IPS DF 19.7 (cell line): ENCODE data around the gene AOPEP.

ENCODE experiments used
- DNase-seq: peaks from one replicate; pipeline ENCODE4 v3.0.0-alpha.2; 2013; ENCODE audit warnings: low read depth, low spot score

Gene AOPEP

GRCh38 chr9:95108777-95109176, 382.3 kb downstream of the AOPEP start:
- no peak for DNase-seq

DNA sequence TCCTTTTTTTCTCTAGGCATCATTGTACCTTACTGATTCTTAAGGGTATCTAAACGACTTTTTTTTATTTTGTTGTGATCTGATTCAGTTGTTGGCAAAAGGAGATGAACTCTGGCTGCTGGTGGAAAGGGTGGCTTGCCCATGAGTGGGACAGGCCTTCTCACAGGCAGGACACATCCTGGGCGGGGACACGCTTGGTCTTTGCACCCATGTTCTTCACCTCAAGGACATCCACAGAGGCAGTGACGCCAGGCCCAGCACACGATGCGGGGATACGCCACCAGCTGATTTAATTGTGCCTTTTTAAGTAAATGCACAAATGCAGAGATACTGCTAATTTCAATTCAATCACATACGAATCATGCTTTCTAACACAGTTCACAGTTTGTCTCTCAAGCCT, 383.0 kb downstream of the AOPEP start:
- DNase-seq: no peak

- DNase-seq: no peak
These were observed 384.5 kb downstream of the AOPEP start for GRCh38 chr9:95110921-95111525.

DNA sequence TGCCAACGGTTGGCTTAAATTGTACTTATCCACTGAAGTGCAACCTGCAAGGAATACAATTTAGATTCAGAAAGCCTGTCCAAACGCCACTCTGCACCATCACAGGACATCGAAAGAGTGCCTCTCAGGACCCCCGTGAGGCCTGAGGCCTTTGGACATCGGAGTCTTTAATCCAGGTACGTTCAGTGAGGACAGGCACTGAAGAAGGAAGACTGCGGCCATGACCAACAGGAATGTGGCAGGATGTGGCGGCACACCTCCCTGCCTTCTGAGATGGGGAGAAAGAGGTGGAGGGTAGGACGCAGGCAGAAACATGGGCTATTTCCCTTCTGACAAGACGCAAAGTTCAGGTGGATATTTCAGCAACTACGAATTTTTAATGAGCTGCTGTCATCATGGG, 385.2 kb downstream of the AOPEP start:
- no peak for DNase-seq

DNA sequence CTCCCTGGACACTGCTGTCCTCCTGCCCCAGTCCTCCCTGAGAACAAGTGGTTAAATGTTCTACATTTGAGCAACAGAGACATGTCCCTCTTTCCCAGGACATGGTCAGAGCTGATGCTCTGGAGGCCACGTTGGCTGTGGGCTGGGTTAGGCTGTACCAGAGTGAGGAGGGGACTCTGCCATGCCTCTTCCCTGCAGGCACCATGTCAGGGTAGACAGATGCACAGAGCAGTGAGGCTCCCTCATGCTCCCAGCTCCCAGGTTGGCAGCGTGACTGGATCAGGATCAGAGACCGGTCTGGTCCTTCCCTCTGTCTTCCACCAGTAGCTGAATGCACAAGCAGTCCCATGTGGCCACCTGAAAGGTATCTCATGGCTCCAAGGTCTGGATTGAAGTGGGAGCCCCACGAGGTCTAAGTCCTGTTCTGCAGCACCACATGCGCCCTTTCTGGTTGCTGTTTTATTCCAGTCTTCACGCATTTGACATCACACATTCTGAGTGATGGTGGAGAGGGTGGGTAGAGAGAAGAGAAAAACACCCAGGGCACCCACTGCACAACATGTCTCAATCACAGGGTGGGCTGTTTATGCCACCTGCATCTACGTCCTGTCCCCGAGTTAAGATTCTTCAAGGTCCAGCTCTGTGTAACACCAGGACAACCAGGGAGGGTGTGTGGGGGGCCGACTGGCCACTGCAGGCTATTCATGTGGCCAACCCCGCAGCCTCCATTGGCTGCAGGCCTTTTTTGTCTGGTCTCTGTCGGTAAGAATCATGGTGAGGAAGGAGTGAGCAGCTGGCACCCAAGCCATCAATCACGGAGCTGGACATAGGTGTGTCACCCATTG, 386.2 kb downstream of the AOPEP start:
- DNase-seq: no peak

DNA sequence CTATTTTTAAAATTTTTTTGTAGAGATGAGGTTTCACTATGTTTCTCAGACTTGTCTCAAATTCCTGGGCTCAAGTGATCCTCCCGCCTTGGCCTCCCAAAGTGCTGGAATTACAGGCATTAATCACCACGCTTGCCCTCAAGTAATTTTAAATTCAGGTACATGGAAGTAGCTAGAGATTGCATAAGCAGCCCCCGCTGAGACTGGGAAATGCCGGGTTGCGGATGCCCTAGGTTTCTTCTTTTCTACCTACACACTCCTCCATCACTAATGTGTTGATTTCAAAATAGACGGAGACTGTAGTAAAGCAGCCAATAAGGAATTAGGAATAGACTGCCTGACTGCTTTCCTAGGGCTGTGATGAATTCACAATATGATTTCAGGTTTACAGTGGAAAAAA, 388.6 kb downstream of the AOPEP start:
- DNase-seq: no peak

DNA sequence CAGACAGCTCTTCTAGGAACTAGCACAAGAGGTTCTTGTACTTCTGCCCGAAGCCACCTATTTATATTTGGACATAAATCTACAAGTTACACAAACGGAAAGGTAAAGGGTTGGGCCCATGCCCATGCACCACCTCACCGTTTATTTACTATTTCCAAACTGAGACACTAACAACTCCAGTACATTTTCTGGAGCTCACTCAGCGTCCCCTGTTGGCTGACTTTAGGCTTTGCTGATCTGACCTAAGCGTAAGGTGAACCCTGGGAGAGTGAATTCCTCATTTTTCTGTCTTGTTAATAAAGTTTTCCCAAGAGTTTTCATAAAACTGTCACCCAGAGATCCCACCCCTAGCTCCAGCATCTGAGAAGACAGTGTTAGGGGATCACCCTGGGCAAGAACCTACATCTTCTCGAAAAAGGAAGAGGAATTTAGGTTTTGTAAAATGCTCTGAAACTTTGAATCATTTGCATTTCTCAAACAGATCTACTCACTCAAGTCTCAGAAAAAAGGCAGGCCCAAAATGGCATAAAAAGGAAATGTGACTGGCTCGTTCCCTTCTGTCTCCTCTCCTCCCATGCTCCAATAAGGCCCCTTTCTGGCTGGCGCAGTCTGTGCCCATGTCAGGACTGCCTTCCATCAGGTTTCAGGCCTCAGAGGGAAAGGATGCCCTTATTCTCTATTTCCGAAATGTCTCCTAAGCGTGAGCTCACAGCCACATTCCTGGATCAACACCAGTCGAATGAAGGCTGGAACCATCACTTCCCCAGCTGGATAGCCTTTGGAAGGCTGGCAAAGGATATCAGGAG, 389.7 kb downstream of the AOPEP start:
- DNase-seq: no peak

DNA sequence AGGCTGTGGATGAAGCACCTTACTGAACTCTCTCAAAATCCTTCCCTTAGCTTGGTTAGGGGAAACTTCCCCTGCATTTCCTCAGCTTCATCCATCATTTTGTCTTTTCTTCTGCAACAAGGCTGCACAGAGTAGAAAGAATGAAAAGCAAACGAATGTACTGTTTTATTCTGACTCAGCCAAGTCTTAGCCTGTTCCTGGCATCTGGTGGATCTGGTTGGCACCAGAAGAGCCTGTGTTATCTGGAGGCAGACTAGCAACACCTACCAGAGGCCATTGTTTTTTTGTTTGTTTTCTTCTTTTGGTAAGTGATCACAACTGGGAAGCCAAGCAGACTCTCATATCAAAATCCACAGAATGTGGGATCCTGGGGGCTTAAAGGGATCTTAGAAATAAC, 390.3 kb downstream of the AOPEP start:
- DNase-seq: no peak

- DNase-seq: no peak
These were observed 392.1 kb downstream of the AOPEP start for GRCh38 chr9:95118596-95118995.

GRCh38 chr9:95120781-95121370, 394.4 kb downstream of the AOPEP start:
- DNase-seq: no peak

- no peak for DNase-seq
These were observed 398.3 kb downstream of the AOPEP start for GRCh38 chr9:95124582-95125367.

- no peak for DNase-seq
These were observed 399.2 kb downstream of the AOPEP start for GRCh38 chr9:95125652-95126051.

- DNase-seq: no peak
These were observed 400.2 kb downstream of the AOPEP start for GRCh38 chr9:95126739-95127138.

GRCh38 chr9:95127249-95128176, 401.0 kb downstream of the AOPEP start:
- DNase-seq: peak; percentile 71

DNA sequence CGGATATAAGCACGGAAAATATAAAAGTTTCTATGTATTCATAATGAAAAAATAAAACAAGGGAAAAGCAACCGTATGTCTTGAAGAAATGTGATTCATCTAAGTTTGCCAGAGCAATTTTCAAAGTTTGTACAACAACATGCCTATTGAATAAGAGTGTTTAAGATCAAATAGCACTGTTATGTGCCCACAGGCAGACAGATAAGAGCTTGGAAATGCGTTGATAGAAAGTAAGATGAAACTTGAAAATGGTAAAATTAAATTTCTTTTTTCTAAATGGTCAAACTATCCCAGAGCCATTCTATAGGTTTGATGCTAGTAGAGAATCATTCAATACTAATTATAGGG, 401.7 kb downstream of the AOPEP start:
- DNase-seq: no peak

GRCh38 chr9:95129476-95130291, 403.2 kb downstream of the AOPEP start:
- DNase-seq: no peak

DNA sequence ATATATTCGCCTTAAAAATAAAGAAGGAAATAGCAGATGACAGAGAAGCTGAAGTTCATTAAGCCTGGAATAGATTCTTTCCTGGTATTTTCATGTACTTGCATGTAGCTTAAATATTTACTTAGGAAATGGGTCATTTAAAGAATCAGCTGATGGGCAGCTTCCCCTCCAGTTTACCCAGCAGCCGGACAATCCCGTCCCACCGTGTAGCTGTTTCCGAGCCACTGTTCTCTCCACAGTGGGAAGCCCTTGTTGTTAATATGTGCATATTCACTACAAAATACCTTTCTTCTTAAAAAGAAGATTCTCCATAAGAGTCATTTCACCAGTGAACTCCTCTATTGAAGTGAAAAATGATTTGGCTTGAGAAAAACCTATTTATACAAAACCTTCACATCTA, 404.0 kb downstream of the AOPEP start:
- DNase-seq: peak; percentile 38

DNA sequence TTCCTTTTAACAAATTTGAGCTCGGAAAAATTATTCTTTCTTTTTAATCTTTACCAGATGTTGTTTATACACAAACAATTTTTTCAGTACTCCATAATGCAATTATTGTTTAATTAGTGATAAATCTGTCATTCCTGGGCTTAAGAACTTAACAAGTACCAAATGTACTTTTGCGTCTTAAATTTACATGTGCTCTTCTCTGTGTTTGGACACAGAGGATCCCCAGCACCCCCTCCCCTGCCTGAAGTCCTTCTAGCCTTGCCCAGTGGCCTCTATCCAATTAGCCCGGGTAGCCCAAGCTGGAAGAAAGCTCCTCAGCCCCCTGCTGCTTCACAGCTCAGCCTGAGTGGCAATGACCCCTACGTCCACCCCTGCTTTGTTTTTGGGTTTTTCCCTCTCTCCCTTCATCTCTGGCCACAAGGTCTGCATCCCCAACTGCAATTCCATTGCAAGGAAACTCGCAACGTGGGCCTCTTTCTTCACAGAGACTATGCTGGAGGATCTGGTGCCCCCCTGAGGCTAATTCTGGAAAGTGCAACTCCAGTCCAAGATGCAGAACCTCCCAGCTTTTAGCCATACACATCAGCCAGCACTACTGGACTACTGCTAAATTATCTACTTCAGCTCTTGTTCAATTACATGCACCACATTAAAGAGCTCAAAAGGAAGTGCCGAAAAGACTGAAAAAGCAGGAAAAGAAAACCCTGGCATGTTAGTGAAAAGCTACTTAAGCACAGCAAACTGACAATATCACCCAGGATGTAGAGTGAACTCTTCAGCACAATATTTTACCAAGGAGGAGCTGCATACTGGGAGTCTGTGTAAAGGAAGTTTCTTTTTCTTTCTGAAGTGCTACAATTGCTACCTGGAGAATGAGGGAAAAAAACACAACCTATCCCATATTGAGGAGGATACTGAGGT, 404.8 kb downstream of the AOPEP start:
- peak; percentile 67 for DNase-seq
